ENCODE data around the gene MAD1L1.
"Not testable (repeated sequence)": the region's sequence is repeated elsewhere in the genome, so short reads cannot be mapped to it uniquely, and the experiment has no call there.

MAD1L1 gene

DNA sequence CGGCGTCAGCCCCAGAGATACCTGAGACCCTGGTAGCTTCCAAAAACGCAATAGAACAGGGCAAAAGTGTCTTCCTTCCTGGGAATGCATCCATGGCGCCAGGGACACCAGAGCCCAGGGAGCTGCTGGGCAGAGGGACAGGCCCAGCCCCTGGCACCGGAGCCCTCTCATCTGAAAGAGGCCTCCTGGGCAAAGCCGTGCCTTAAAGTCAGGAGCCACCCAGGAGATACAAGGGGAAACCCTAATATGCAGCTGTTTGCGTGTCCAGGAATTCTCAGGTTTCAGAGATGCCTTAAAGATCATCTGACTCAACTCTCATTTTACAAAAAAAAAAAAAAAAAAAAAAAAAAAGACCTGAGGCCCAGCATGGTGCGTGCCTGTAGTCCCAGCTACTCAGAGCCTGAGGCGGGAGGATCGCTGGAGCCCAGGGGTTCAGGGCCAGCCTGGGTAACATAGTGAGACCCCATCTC, 37.3 kb upstream of the MAD1L1 start:
- Histone ChIP-seq H3K36me3 (ENCODE audit: insufficient read depth, low read length) (peaks cover 22% of the 10 kb centered on the region), H3K4me3 (ENCODE audit: low read depth in 1 of 2, low read length in 2 of 2) (no peak overlapping the region), H4K20me1 (ENCODE audit: insufficient read depth, low read length) (no peaks in the 10 kb centered on the region), H3K27ac (ENCODE audit: low read length) (no peak overlapping the region), H3K27me3 (ENCODE audit: insufficient read depth, low read length, poor library complexity) (no peaks in the 10 kb centered on the region), H3K9ac (ENCODE audit: low read depth, low read length) (no peak overlapping the region), H3K79me2 (ENCODE audit: insufficient read depth, low read length) (no peaks in the 10 kb centered on the region), H3K9me3 (ENCODE audit: insufficient read depth, low read length, severe bottlenecking) (no peaks in the 10 kb centered on the region), H3K4me1 (ENCODE audit: insufficient read depth, low read length) (no peaks in the 10 kb centered on the region), H3K4me2 (ENCODE audit: insufficient read depth, low read length) (no peak overlapping the region), H2AFZ (ENCODE audit: low read depth, low read length) (no peak overlapping the region)
- DNase-seq (no peak), ATAC-seq (ENCODE audit: insufficient read depth, low read depth) (no peak)
- TF ChIP-seq EZH2 (IDR thresholded peaks at IDR 0.05; ENCODE audit: borderline replicate concordance, low read depth, low read length, severe bottlenecking), result no peak
- TF ChIP-seq, protein P1, sequence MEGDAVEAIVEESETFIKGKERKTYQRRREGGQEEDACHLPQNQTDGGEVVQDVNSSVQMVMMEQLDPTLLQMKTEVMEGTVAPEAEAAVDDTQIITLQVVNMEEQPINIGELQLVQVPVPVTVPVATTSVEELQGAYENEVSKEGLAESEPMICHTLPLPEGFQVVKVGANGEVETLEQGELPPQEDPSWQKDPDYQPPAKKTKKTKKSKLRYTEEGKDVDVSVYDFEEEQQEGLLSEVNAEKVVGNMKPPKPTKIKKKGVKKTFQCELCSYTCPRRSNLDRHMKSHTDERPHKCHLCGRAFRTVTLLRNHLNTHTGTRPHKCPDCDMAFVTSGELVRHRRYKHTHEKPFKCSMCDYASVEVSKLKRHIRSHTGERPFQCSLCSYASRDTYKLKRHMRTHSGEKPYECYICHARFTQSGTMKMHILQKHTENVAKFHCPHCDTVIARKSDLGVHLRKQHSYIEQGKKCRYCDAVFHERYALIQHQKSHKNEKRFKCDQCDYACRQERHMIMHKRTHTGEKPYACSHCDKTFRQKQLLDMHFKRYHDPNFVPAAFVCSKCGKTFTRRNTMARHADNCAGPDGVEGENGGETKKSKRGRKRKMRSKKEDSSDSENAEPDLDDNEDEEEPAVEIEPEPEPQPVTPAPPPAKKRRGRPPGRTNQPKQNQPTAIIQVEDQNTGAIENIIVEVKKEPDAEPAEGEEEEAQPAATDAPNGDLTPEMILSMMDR (IDR thresholded peaks at IDR 0.05; ENCODE audit: borderline replicate concordance, extremely low read depth, low read length, poor library complexity, severe bottlenecking), result no peak

DNA sequence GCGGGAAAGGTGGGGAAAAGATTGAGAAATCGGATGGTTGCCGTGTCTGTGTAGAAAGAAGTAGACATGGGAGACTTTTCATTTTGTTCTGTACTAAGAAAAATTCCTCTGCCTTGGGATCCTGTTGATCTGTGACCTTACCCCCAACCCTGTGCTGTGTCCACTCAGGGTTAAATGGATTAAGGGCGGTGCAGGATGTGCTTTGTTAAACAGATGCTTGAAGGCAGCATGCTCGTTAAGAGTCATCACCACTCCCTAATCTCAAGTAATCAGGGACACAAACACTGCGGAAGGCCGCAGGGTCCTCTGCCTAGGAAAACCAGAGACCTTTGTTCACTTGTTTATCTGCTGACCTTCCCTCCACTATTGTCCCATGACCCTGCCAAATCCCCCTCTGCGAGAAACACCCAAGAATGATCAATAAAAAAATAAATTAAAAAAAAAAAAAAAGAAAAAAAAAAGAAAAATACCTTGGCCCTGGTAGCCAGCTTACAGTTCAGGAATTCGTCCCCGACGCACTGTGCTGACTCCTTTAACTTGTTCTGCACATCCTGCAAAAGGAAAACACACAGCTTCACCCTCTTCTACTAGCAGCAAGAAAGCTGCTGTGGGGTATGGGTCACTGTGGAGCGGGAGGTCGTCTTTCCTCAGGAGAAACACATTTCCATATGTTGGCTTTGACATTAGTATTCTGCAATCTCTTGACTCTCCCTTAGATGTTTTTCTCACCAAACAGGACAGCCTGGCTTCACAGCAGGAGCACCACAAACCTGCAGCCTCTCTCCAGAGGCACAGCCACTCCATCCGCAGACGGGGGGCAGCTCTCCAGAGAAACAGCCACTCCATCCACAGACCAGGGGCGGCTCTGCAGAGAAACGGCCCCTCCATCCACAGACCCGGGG, 36.6 kb upstream of the MAD1L1 start:
- not testable (repeated sequence) for H2AFZ ChIP-seq (ENCODE audit: low read depth, low read length); H3K4me3 ChIP-seq (ENCODE audit: low read depth in 1 of 2, low read length in 2 of 2); DNase-seq; H3K4me2 ChIP-seq (ENCODE audit: insufficient read depth, low read length); H4K20me1 ChIP-seq (ENCODE audit: insufficient read depth, low read length); H3K4me1 ChIP-seq (ENCODE audit: insufficient read depth, low read length); H3K9me3 ChIP-seq (ENCODE audit: insufficient read depth, low read length, severe bottlenecking); H3K27ac ChIP-seq (ENCODE audit: low read length); H3K27me3 ChIP-seq (ENCODE audit: insufficient read depth, low read length, poor library complexity); ATAC-seq (ENCODE audit: insufficient read depth, low read depth); H3K9ac ChIP-seq (ENCODE audit: low read depth, low read length); H3K79me2 ChIP-seq (ENCODE audit: insufficient read depth, low read length)
- H3K36me3 ChIP-seq (ENCODE audit: insufficient read depth, low read length), result peaks cover 17% of the 10 kb centered on the region

- Histone ChIP-seq H4K20me1 (ENCODE audit: insufficient read depth, low read length) (no peaks in the 10 kb centered on the region), H3K9me3 (ENCODE audit: insufficient read depth, low read length, severe bottlenecking) (no peaks in the 10 kb centered on the region), H3K9ac (ENCODE audit: low read depth, low read length) (no peak overlapping the region), H3K4me1 (ENCODE audit: insufficient read depth, low read length) (no peaks in the 10 kb centered on the region), H3K79me2 (ENCODE audit: insufficient read depth, low read length) (no peaks in the 10 kb centered on the region), H3K27ac (ENCODE audit: low read length) (no peak overlapping the region), H3K27me3 (ENCODE audit: insufficient read depth, low read length, poor library complexity) (no peaks in the 10 kb centered on the region), H3K36me3 (ENCODE audit: insufficient read depth, low read length) (peaks cover 30% of the 10 kb centered on the region), H2AFZ (ENCODE audit: low read depth, low read length) (no peak overlapping the region), H3K4me2 (ENCODE audit: insufficient read depth, low read length) (no peak overlapping the region), H3K4me3 (ENCODE audit: low read depth in 1 of 2, low read length in 2 of 2) (no peak overlapping the region)
- TF ChIP-seq, protein P1 (IDR thresholded peaks at IDR 0.05; ENCODE audit: borderline replicate concordance, extremely low read depth, low read length, poor library complexity, severe bottlenecking), result no peak
- no peak for TF ChIP-seq EZH2 (IDR thresholded peaks at IDR 0.05; ENCODE audit: borderline replicate concordance, low read depth, low read length, severe bottlenecking)
- ATAC-seq (ENCODE audit: insufficient read depth, low read depth) (no peak), DNase-seq (no peak)
Observed at GRCh38 chr7:2266911-2267310, 34.2 kb upstream of the MAD1L1 start.

GRCh38 chr7:2264158-2264557, 31.4 kb upstream of the MAD1L1 start:
- Histone ChIP-seq H3K27ac (ENCODE audit: low read length) (no peak overlapping the region), H3K36me3 (ENCODE audit: insufficient read depth, low read length) (peaks cover 19% of the 10 kb centered on the region), H3K9me3 (ENCODE audit: insufficient read depth, low read length, severe bottlenecking) (no peaks in the 10 kb centered on the region), H3K4me2 (ENCODE audit: insufficient read depth, low read length) (no peak overlapping the region), H3K9ac (ENCODE audit: low read depth, low read length) (no peak overlapping the region), H3K79me2 (ENCODE audit: insufficient read depth, low read length) (no peaks in the 10 kb centered on the region), H3K27me3 (ENCODE audit: insufficient read depth, low read length, poor library complexity) (no peaks in the 10 kb centered on the region), H2AFZ (ENCODE audit: low read depth, low read length) (no peak overlapping the region), H3K4me1 (ENCODE audit: insufficient read depth, low read length) (no peaks in the 10 kb centered on the region), H3K4me3 (ENCODE audit: low read depth in 1 of 2, low read length in 2 of 2) (no peak overlapping the region), H4K20me1 (ENCODE audit: insufficient read depth, low read length) (no peaks in the 10 kb centered on the region)
- DNase-seq (no peak), ATAC-seq (ENCODE audit: insufficient read depth, low read depth) (no peak)
- TF ChIP-seq, protein P1 (IDR thresholded peaks at IDR 0.05; ENCODE audit: borderline replicate concordance, extremely low read depth, low read length, poor library complexity, severe bottlenecking), result no peak
- TF ChIP-seq EZH2 (IDR thresholded peaks at IDR 0.05; ENCODE audit: borderline replicate concordance, low read depth, low read length, severe bottlenecking), result no peak

Data from DND-41 (cell line).